ENCODE results near the gene CNKSR1.

CNKSR1 gene

GRCh38 chr1:26203642-26204318 is 26.5 kb downstream of the CNKSR1 start:
- TF ChIP-seq, protein P1, sequence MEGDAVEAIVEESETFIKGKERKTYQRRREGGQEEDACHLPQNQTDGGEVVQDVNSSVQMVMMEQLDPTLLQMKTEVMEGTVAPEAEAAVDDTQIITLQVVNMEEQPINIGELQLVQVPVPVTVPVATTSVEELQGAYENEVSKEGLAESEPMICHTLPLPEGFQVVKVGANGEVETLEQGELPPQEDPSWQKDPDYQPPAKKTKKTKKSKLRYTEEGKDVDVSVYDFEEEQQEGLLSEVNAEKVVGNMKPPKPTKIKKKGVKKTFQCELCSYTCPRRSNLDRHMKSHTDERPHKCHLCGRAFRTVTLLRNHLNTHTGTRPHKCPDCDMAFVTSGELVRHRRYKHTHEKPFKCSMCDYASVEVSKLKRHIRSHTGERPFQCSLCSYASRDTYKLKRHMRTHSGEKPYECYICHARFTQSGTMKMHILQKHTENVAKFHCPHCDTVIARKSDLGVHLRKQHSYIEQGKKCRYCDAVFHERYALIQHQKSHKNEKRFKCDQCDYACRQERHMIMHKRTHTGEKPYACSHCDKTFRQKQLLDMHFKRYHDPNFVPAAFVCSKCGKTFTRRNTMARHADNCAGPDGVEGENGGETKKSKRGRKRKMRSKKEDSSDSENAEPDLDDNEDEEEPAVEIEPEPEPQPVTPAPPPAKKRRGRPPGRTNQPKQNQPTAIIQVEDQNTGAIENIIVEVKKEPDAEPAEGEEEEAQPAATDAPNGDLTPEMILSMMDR (IDR thresholded peaks at IDR 0.05; ENCODE audit: insufficient read depth, low read length, poor library complexity, severe bottlenecking): peak; percentile 27
- DNase-seq (ENCODE audit: extremely low read depth, insufficient read length): no peak
- no peaks in the 10 kb centered on the region for H3K36me3 ChIP-seq (ENCODE audit: control insufficient read depth, insufficient read depth, low read length)
- H3K4me3 ChIP-seq (replicated peaks; ENCODE audit: low read depth, low read length): no peak overlapping the region
- H3K27me3 ChIP-seq (replicated peaks; ENCODE audit: control insufficient read depth, insufficient read depth, low read length): no peaks in the 10 kb centered on the region; the same call in 1 of the 2 replicates

GRCh38 chr1:26210147-26210870 is 33.0 kb downstream of the CNKSR1 start:
- Histone ChIP-seq H3K4me3 (replicated peaks; ENCODE audit: low read depth, low read length) (no peak overlapping the region), H3K36me3 (ENCODE audit: control insufficient read depth, insufficient read depth, low read length) (no peaks in the 10 kb centered on the region), H3K27me3 (replicated peaks; ENCODE audit: control insufficient read depth, insufficient read depth, low read length) (no peaks in the 10 kb centered on the region; the same call in 1 of the 2 replicates)
- TF ChIP-seq, protein P1 (IDR thresholded peaks at IDR 0.05; ENCODE audit: insufficient read depth, low read length, poor library complexity, severe bottlenecking): no peak
- no peak for DNase-seq (ENCODE audit: extremely low read depth, insufficient read length)

DNA sequence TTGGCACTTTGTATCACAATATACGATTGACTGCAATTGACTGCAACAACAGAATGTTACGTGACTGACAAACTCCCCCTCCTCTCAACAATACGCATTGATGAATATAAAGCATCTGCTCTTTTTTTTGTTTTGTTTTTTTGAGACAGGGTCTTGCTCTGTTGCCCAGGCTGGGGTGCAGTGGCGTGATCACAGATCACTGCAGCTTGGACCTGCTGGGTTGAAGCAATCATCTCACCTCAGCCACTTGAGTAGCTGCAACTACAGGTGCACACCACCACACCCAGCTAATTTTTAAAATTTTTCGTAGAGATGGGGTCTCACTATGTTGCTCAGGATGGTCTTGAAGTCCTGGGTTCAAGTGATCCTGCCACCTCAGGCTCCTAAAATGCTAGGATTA is 35.4 kb downstream of the CNKSR1 start:
- Histone ChIP-seq H3K36me3 (ENCODE audit: control insufficient read depth, insufficient read depth, low read length) (no peaks in the 10 kb centered on the region), H3K27me3 (replicated peaks; ENCODE audit: control insufficient read depth, insufficient read depth, low read length) (no peaks in the 10 kb centered on the region; the same call in 1 of the 2 replicates), H3K4me3 (replicated peaks; ENCODE audit: low read depth, low read length) (no peak overlapping the region)
- DNase-seq (ENCODE audit: extremely low read depth, insufficient read length): no peak
- TF ChIP-seq, protein P1 (IDR thresholded peaks at IDR 0.05; ENCODE audit: insufficient read depth, low read length, poor library complexity, severe bottlenecking): no peak

DNA sequence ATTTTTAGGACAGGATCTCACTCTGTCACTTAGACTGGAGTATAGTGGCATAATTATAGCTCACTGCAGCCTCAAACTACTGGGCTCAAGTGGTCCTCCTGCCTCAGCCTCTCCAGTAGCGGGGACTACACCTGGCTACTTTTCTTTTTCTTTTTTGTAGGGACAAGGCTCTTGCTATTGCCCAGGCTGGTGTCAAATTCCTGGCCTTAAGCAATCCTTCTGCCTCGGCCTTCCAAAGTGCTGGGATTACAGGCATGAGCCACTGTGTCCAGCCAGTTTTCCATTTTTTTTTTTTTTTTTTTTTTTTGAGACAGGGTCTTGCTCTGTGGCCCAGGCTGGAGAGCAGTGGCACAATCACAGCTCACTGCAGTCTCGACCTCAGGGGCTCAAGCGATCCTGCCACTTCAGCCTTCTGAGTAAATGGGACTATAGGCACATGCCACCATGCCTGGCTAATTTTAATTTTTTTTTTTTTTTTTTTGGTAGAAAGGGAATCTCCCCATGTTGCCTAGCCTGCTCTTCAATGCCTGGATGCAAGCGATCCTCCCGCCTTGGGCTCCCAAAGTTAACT is 36.1 kb downstream of the CNKSR1 start:
- H3K4me3 ChIP-seq (replicated peaks; ENCODE audit: low read depth, low read length): no peak overlapping the region
- no peaks in the 10 kb centered on the region for H3K36me3 ChIP-seq (ENCODE audit: control insufficient read depth, insufficient read depth, low read length)
- no peaks in the 10 kb centered on the region; the same call in 1 of the 2 replicates for H3K27me3 ChIP-seq (replicated peaks; ENCODE audit: control insufficient read depth, insufficient read depth, low read length)
- DNase-seq (ENCODE audit: extremely low read depth, insufficient read length): no peak
- TF ChIP-seq, protein P1 (IDR thresholded peaks at IDR 0.05; ENCODE audit: insufficient read depth, low read length, poor library complexity, severe bottlenecking): no peak

DNA sequence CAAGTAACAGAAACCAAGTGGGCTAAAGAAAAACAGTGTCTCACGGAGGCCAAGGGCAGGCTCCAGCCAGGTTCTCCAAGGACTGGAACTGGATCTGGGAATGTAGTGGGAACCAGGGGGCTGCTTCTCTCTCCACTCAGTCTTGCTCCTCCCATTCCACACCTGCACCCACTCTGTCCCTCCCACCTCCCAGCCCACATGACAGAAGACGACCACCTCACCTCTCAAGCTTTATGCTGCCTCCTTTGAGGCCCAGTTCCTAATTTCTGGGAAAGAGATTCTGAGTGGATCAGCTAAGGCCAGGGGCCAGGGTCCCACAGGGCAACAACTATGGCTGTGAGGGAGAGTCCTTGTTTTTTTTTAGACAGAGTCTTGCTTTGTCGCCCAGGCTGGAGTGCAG is 38.0 kb downstream of the CNKSR1 start:
- TF ChIP-seq, protein P1 (IDR thresholded peaks at IDR 0.05; ENCODE audit: insufficient read depth, low read length, poor library complexity, severe bottlenecking): no peak
- H3K4me3 ChIP-seq (replicated peaks; ENCODE audit: low read depth, low read length): no peak overlapping the region
- DNase-seq (ENCODE audit: extremely low read depth, insufficient read length): no peak
- H3K36me3 ChIP-seq (ENCODE audit: control insufficient read depth, insufficient read depth, low read length): no peaks in the 10 kb centered on the region
- no peaks in the 10 kb centered on the region; the same call in 1 of the 2 replicates for H3K27me3 ChIP-seq (replicated peaks; ENCODE audit: control insufficient read depth, insufficient read depth, low read length)

Measured in GM06990 (cell line).